ENCODE results near the gene BNC2. TPM values are rescaled to one million over a fixed set of nuclear protein-coding genes. Genes with fewer than 3 reads are reported as not detected.

BNC2 gene
- total and polyA plus RNA-seq, 2 of the 13 experiments (the other 11 are each of a cell fraction or from before 2014, with no cell fraction given) = not detected

GRCh38 chr9:16901590-16901989 is 31.1 kb upstream of the BNC2 start (continued):
- TF ChIP-seq ZBTB10 (CRISPR knock-in tag; IDR thresholded peaks at IDR 0.05; ENCODE audit: borderline replicate concordance) (no peak), KAT8 (CRISPR knock-in tag; IDR thresholded peaks at IDR 0.05) (no peak)

GRCh38 chr9:16899606-16900005 is 29.1 kb upstream of the BNC2 start:
- 1% methylated on average over 2 of the region's 2 CpGs for WGBS (ENCODE audit: low lambda C conversion rate)
- BruUV-seq (replicated peaks) = no TSS peak
- Histone ChIP-seq H3K27me3 (ENCODE audit: control insufficient read depth in 1 of 2, insufficient read depth in 2 of 2, low read length in 2 of 2) (no peaks in the 10 kb centered on the region), H3K4me3 (replicated peaks in 1 of 3; ENCODE audit: insufficient read depth in 1 of 3, low read depth in 2 of 3, low read length in 3 of 3) (no peak overlapping the region), H3K27ac (ENCODE audit: extremely low read length, insufficient read depth, low read length) (no peak overlapping the region), H3K79me2 (ENCODE audit: insufficient read depth, low read length) (no peaks in the 10 kb centered on the region), H3K36me3 (replicated peaks in 1 of 2; ENCODE audit: control insufficient read depth in 1 of 2, insufficient read depth in 2 of 2, low read length in 2 of 2) (no peaks in the 10 kb centered on the region), H3K4me1 (ENCODE audit: insufficient read depth, low read length) (no peaks in the 10 kb centered on the region), H3K9ac (ENCODE audit: insufficient read depth, low read depth, low read length) (no peak overlapping the region), H3K4me2 (ENCODE audit: low read depth, low read length) (no peak overlapping the region), H2AFZ (ENCODE audit: low read length) (no peak overlapping the region), H3K9me3 (ENCODE audit: low read length) (no peaks in the 10 kb centered on the region), H4K20me1 (ENCODE audit: insufficient read depth, low read length) (no peaks in the 10 kb centered on the region)
- POLR2A ChIA-PET = no interaction called here
- TF ChIP-seq TBP (CRISPR knock-in tag; IDR thresholded peaks at IDR 0.05) = no peak
- TF ChIP-seq SMARCC2 (IDR thresholded peaks at IDR 0.05) = no peak
- no peak for TF ChIP-seq ZNF788 (CRISPR knock-in tag; IDR thresholded peaks at IDR 0.05; ENCODE audit: borderline replicate concordance)
- TF ChIP-seq REXO4 (CRISPR knock-in tag; IDR thresholded peaks at IDR 0.05; ENCODE audit: borderline replicate concordance) = no peak
- TF ChIP-seq SNAPC5 (CRISPR knock-in tag; IDR thresholded peaks at IDR 0.05; ENCODE audit: borderline replicate concordance) = no peak
- no peak for TF ChIP-seq SIN3B (IDR thresholded peaks at IDR 0.05; ENCODE audit: low read length)
- TF ChIP-seq CREB3 (CRISPR knock-in tag; IDR thresholded peaks at IDR 0.05) = no peak
- no peak for TF ChIP-seq FOXK2 (IDR thresholded peaks at IDR 0.05)
- no peak for TF ChIP-seq ZFP82 (CRISPR knock-in tag; IDR thresholded peaks at IDR 0.05; ENCODE audit: borderline replicate concordance)
- no peak for TF ChIP-seq DZIP1 (CRISPR knock-in tag; IDR thresholded peaks at IDR 0.05)
- no peak for TF ChIP-seq HNRNPL (IDR thresholded peaks at IDR 0.05; ENCODE audit: low read depth, low read length)
- TF ChIP-seq ZSCAN25 (CRISPR knock-in tag; IDR thresholded peaks at IDR 0.05) = no peak
- no peak for ATAC-seq
- intact Hi-C loops (cut with micrococcal nuclease; ENCODE audit: unreplicated experiment) (no loop called here), in situ Hi-C loops (cut with HindIII; ENCODE audit: extremely low pct_ligation_motif_present, low pct_unique_long_range_greater_than_20kb) (no loop called here)
- CTCF ChIA-PET (ENCODE audit: low intra/inter-chr PET ratio, low total read pairs) = no interaction called here
- no peak for FAIRE-seq
- no peak for DNase-seq (ENCODE audit: low spot score)
